Mesothelial cell of epicardium (in vitro differentiated cells): ENCODE results near the gene RALGAPB. TPM values are rescaled to one million over a fixed set of nuclear protein-coding genes. Genes with fewer than 3 reads are reported as not detected.

Experiments used
- DNase-seq, 2 experiments: peaks; one replicate each; pipeline ENCODE4 v3.0.0; 2021; ENCODE audit warnings: low spot score in 2 of 2; ENCODE audit not compliant: unreplicated experiment in 2 of 2
- H3K27ac Mint-ChIP-seq: 2 replicates; pipeline ENCODE4 v1.8.0; 2021; ENCODE audit warnings: mixed read lengths
- H3K27me3 Mint-ChIP-seq: 2 replicates; pipeline ENCODE4 v1.8.0; 2021; ENCODE audit warnings: low read depth, mixed read lengths
- H3K36me3 Mint-ChIP-seq: 2 replicates; pipeline ENCODE4 v1.8.0; 2021; ENCODE audit warnings: mixed read lengths
- H3K4me1 Mint-ChIP-seq: 2 replicates; pipeline ENCODE4 v1.8.0; 2021; ENCODE audit warnings: mixed read lengths
- H3K4me3 Mint-ChIP-seq: 2 replicates; pipeline ENCODE4 v1.8.0; 2021; ENCODE audit warnings: mild to moderate bottlenecking, moderate library complexity, mixed read lengths
- H3K9me3 Mint-ChIP-seq: 2 replicates; pipeline ENCODE4 v1.8.0; 2021; ENCODE audit warnings: mixed read lengths
- CTCF ChIP-seq: fragments of 200-600 bp; sonication (generic); IDR thresholded peaks from one replicate; pipeline ENCODE4 v1.5.0; 2021; ENCODE audit warnings: antibody characterized with exemption; ENCODE audit not compliant: unreplicated experiment
- total RNA-seq: library from RNA; stranded (reverse); gene quantifications from 3 replicates; pipeline ENCODE4 v1.2.1, GENCODE V29; 2021

Gene RALGAPB
- total RNA-seq, 1 donor from 2014 or later, result 43.5 TPM

DNA sequence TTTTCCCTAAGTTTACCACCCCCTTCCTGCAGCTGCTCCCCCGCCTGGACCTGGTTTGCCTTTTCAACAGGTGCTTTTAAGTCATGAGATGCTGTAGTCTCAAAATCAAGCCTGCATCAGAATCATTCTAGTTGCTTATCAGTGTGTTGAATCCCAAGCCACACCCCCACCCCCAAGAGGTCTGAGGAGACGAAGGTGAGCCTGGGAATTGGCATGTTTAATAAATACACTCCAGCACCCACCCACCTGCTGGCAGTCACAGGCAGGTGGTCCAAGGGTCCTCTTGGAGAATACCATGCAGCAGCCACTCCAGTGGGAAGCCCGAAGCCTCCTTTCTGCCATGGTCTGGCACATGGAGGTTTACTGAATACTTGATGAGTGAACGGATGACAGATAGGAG, 107.3 kb downstream of the RALGAPB start:
- Mint-ChIP-seq H3K36me3 (peaks cover 13% of the 10 kb centered on the region), H3K4me3 (no peak overlapping the region), H3K4me1 (peaks cover 6% of the 10 kb centered on the region), H3K27me3 (no peaks in the 10 kb centered on the region), H3K27ac (no peak overlapping the region), H3K9me3 (no peaks in the 10 kb centered on the region)
- DNase-seq, result no peak
- TF ChIP-seq CTCF, result no peak

DNA sequence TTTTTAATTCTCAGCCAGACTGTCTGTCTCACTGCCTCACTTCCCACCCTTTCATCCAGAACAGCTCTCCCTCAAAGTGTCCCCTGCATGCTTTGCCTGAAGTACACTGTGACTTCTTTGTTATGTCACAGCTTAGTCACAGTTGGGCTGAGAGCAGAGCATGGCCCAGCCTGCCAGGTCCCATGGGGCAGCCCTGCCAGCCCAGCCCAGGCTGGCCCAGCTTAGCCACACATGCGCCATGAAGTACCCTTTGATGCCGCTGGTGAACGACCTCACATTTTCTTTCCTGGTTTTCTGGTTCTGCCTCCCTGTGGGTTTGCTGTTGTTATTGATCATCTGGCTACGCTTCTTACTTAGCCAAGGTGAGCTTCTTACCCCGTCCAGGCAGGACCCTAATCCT, 108.4 kb downstream of the RALGAPB start, which contains the start of gene ADIG:
Gene ADIG (plus strand): TSS at position 185 of the 400 bp plus-strand sequence. CDS start 54 bp downstream, at position 239.
- no peak for DNase-seq
- Mint-ChIP-seq H3K27ac (no peak within 1 kb of the TSS), H3K4me1 (peaks cover 6% of the 10 kb centered on the region), H3K27me3 (no peaks in the 10 kb centered on the region), H3K36me3 (peaks cover 4% of the 10 kb centered on the region), H3K4me3 (no peak within 1 kb of the TSS), H3K9me3 (no peaks in the 10 kb centered on the region)
- TF ChIP-seq CTCF, result no peak

- Mint-ChIP-seq H3K27ac (no peak overlapping the region), H3K36me3 (no peaks in the 10 kb centered on the region), H3K4me1 (peaks cover 6% of the 10 kb centered on the region), H3K4me3 (no peak overlapping the region), H3K27me3 (no peaks in the 10 kb centered on the region), H3K9me3 (no peaks in the 10 kb centered on the region)
- no peak for DNase-seq
- TF ChIP-seq CTCF, result no peak
These were observed 109.3 kb downstream of the RALGAPB start for GRCh38 chr20:38581830-38582358.

DNA sequence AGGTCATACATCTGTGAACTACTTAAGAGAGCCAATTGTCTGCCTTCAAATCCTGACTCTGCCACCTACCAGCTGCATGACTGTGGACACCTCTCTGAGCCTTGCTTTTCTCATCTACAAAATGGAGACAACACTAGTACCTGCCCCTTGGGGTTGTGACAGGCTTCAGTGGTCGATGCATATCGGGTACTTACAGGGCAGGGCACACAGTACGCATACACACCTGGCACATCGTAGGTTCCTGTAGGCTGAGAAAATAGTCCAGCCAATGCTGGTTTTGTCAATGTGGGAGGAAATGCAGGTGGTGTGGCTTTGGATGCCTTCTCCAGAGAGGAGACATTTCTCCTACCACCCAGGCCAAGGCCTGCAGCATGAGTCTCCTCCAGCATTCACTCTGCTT, 110.7 kb downstream of the RALGAPB start:
- Mint-ChIP-seq H3K27ac (no peak overlapping the region), H3K4me3 (no peak overlapping the region), H3K27me3 (no peaks in the 10 kb centered on the region), H3K4me1 (peaks cover 6% of the 10 kb centered on the region), H3K36me3 (no peaks in the 10 kb centered on the region), H3K9me3 (no peaks in the 10 kb centered on the region)
- no peak for TF ChIP-seq CTCF
- DNase-seq, result no peak

- H3K36me3 Mint-ChIP-seq, result no peaks in the 10 kb centered on the region
- TF ChIP-seq CTCF, result no peak
These were observed 111.6 kb downstream of the RALGAPB start for GRCh38 chr20:38584099-38584763.

More at GRCh38 chr20:38584099-38584763, 111.6 kb downstream of the RALGAPB start:
- no peak for DNase-seq
- no peak overlapping the region for H3K4me3 Mint-ChIP-seq
- H3K27ac Mint-ChIP-seq, result no peak overlapping the region
- no peaks in the 10 kb centered on the region for H3K27me3 Mint-ChIP-seq
- peaks cover 6% of the 10 kb centered on the region for H3K4me1 Mint-ChIP-seq
- H3K9me3 Mint-ChIP-seq, result no peaks in the 10 kb centered on the region
